GM18520 (cell line): ENCODE measurements around the gene ABAT.

Experiments
- ATAC-seq: cut with Tn5 transposase; IDR thresholded peaks from one replicate; pipeline ENCODE4 v1.9.1; 2021; ENCODE audit not compliant: unreplicated experiment

The ABAT gene

GRCh38 chr16:8714807-8715206 lies 40.4 kb downstream of the ABAT start:
- ATAC-seq: no peak

GRCh38 chr16:8716052-8716451 lies 41.6 kb downstream of the ABAT start:
- no peak for ATAC-seq

GRCh38 chr16:8716592-8716991 lies 42.2 kb downstream of the ABAT start:
- no peak for ATAC-seq

- ATAC-seq: no peak
These were observed 43.1 kb downstream of the ABAT start for GRCh38 chr16:8717469-8717868.

- ATAC-seq: no peak
These were observed 43.5 kb downstream of the ABAT start for GRCh38 chr16:8717892-8718415.

- no peak for ATAC-seq
These were observed 44.6 kb downstream of the ABAT start for GRCh38 chr16:8718851-8719680.

- ATAC-seq: no peak
These were observed 45.9 kb downstream of the ABAT start for GRCh38 chr16:8720080-8720966.

GRCh38 chr16:8720967-8721308 lies 46.5 kb downstream of the ABAT start:
- no peak for ATAC-seq

GRCh38 chr16:8721336-8722024 lies 47.1 kb downstream of the ABAT start:
- no peak for ATAC-seq

GRCh38 chr16:8722025-8722348 lies 47.6 kb downstream of the ABAT start:
- no peak for ATAC-seq

GRCh38 chr16:8725513-8726178 lies 51.2 kb downstream of the ABAT start:
- ATAC-seq: no peak

GRCh38 chr16:8727131-8727806 lies 52.9 kb downstream of the ABAT start:
- no peak for ATAC-seq

- ATAC-seq: no peak
These were observed 53.6 kb downstream of the ABAT start for GRCh38 chr16:8727857-8728618.

GRCh38 chr16:8729779-8730334 lies 55.4 kb downstream of the ABAT start:
- no peak for ATAC-seq

GRCh38 chr16:8730335-8730915 lies 56.0 kb downstream of the ABAT start:
- ATAC-seq: no peak

GRCh38 chr16:8733849-8734540 lies 59.6 kb downstream of the ABAT start:
- ATAC-seq: no peak

GRCh38 chr16:8735574-8735973 lies 61.2 kb downstream of the ABAT start:
- ATAC-seq: no peak

GRCh38 chr16:8736123-8736668 lies 61.8 kb downstream of the ABAT start:
- ATAC-seq: no peak
